ENCODE data around the gene SLC48A1.

SLC48A1 gene

DNA sequence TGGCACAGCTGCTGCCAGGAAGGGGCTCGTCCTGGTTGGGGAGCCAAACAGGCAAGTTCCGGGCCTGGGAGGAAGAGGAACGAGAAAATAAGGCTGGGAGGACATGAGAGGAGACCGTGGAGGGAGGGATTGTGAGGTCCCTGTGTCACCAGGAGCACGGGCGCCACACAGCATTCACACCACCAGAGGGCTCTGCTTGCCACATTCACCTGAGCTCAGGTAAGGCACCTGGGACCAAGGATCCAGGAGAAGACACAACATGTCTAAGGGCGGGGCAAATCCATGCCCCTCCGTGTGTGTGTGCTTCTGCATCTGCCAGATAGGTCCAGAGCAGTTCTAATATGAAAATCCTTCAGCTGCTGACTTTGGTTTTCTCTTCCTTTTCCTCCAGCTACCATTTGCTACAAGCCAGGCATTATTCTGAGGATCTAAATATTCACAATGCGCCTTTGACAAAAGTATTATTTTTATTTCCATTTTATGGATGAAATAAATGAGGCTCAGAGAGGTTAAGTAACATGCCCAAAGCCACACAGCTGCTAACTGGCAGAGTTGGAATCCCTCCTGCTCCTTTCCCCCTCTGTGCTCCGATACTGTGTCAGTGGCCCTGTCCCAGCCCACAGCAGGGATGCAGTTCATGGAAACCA is 28.9 kb upstream of the SLC48A1 start:
- no peak for DNase-seq (ENCODE audit: low read depth)

DNA sequence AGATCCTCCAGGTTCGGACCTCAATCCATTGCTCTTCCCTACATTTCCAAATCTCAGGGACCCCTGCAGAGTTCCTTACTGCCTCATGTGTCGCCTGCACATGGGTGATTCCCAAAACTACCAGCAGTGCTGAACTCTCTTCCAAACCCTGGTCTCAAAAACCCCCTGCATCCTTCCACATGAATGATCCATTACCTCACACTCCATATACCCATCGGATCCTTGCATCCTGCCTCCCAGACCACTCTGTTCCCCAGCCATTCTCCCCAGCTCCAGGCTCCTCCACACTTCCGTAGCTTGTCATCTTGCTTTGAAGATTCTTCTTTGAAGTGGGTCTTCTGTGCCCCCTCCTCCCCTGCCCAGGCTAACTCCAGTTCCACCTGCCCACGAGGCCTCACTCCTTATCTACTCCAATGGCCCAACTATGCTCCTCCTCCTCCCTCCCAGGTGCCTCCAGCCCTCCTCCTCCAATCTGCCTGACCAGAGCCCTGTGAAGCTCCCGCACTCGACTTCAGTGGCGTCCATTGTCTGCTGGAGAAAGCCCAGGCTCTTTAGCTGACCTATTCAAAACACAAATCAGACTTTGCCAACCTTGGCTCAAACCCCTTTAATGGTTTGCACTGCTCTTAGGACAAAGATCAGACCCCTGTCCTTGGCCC is 28.1 kb upstream of the SLC48A1 start:
- no peak for DNase-seq (ENCODE audit: low read depth)

DNA sequence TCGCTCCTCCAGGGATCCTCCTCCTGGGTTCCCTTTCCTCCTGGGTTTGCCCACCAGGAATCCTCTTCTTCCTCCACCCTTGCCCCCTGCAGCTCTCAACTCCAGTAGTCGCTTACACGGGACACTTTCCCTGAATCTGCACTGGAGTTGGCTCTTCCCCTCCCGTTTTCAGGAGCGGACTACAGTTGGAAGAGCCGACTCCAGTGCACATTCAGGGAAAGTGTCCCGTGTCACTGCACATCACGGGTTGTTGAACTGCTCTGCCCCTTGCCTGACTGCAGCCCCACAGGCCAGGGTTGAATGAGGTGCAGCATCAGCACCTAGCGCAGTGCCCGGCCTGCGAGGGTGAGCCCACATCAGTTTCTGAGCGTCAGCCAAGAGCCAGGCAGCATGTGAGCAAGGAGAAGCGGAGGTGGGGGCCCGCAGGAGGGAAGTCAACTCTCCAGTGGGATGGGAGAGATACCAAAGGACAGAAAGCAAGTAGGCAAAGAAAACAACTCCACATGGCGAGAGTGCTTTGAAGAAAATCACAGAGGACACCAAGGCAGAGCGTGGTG is 27.5 kb upstream of the SLC48A1 start:
- no peak for DNase-seq (ENCODE audit: low read depth)

DNA sequence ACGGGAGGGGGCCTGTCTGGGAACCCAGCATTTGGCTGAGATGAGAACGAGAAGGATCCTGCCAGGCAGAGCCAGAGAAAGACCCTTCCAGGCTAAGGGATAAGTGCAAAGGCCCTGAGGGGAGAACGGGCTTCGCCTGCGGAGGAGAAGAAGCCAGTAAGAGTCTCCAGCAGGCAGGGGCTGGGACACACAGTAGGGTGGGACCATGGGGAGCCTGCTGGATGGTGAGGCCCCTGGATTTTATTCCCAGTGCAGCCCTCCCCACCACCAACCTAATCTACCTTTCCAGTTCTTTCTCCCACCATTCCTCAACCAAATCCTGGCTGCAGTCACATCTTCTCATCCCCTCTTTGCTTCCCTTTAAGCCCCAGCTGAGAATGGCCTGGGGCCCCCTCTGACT is 27.0 kb upstream of the SLC48A1 start:
- no peak for DNase-seq (ENCODE audit: low read depth)

DNA sequence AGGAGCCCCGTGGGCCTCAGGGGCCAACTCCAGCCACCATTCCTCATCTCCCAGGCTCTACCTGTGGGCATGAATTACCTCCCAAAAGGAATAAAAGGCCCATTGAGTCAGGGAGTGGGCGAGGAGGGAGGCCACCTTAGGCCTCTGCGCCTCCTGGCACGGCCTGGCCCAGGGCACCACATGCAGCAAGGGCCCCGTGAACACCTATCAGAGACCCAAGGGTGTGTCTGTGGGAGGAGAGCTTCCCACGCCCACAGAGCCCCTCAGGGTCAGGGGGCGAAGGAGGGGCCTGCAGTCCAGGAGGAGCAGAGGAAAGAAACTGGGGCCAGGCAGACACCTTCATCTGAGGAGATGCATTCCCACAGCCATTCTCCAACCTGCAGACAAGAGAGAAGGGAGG is 26.5 kb upstream of the SLC48A1 start:
- no peak for DNase-seq (ENCODE audit: low read depth)

DNA sequence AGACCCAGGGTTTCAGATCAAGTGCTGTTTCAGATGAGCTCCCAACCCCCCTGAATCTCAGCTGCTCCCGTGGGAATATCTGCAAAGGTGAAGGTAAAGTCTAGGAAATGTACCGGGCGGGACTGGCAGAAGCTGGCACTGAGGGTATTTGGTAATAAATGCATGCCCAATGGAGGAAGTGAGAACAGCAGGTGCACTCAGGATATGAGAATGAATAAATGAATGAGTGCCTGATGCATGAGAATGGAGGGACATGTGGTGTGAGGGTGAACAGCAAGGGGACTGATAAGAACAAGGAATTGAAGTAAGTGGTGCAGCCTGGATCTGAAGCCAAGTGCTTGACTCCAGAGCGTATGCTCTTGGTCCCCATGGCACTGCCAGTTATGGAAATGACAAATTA is 25.9 kb upstream of the SLC48A1 start:
- no peak for DNase-seq (ENCODE audit: low read depth)

DNA sequence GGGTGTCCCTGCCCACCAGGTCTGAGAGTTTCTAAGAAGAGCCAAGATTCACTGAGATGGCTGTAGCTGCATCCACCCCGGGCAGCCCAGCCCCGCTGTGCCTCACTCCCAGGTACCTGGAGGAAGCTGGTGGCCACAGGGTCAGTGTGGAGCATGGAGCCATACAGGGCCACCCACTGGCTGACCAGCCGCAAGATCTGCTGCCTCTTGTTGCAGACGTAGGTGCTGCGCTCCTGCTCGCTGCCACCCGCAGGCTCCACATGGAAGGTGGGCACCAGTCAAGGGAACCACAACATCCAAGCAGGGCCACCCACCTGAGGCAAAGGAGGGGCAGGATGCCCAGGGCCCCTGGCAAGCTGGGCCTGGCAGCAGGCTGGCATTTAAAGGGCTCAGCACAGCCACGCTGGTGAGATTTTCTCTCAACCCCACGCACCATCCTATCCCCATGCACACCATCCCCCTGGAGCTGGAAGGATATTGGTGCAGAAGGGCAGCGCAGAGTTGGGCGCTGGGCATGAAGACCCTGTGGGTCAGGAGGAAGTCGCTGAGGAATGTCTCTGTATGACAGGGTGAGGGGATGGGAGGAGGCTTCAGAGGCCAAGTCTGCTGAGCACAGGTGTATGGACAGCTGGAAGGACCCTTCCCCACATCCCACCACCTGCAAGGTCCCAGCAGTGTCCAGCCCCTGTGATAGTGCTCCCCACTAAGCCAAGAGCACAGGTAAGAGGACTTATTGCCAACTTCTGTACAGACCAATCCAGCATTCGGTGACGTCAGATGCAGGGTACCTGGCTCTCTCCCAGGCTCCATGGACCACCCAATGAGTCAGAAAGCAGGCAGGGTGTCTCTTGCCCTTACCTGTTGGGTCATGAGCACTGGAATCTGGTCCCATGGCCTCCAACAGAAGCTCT is 25.2 kb upstream of the SLC48A1 start:
- no peak for DNase-seq (ENCODE audit: low read depth)

DNA sequence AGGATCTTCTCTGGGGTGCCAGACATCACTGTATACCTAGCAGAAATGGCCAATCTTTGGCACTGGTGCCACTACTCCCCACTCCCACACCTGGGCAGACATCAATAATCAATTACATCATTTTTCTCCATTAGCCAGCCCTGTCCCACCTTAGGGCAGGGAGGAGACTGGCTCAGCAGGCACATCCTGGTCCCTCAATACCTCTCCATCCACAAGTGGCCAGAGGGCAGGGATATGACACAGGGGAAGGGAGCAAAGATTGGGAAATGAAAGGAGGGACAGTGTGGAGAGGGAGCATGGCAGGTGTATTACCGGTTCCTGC is 24.6 kb upstream of the SLC48A1 start:
- no peak for DNase-seq (ENCODE audit: low read depth)

DNA sequence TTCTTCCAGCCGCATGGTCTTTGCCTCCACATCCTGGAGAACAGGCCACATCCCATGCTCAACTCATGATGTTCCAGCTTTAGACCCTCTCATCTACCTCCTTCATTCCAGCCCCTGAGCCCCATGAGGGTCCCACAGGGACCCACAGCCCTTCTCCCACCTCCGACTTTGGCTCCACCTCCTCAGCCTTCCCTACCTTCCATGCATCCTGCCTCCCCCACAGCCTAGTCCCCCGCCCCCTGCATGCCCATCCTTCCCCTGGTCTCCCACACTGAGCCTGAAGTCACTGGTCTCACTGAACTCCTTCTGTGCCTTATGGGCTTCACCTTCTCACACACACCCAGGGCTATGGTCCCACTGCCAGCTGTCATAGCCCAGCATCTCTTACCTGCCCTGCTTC is 24.1 kb upstream of the SLC48A1 start:
- DNase-seq (ENCODE audit: low read depth): no peak

DNA sequence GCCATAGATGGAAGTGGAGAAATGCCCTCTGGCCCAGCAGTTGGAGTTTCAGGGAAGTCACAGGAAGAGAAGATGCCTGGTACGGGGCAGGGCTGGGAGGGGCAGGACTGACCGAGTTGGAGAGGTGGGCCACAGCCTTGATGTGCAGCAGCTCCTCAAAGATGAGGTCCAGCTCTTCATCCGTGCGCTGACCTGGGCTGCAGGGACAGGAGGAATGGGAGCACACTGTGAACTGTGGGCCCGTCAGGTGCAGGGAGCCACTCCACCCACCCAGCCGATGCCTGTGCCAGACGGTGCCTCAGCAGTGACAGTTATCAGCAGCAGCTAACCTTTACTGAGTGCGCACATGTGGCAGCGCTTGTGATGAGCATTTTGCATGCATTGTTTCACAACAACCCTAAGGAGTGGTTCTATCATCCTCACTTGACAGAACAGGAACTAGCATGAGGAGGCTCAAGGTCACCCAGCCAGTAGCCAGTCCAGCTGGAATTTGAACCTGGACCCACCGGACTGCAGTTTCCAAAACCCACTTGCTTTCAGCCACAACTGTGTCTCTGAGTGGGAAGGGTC is 22.7 kb upstream of the SLC48A1 start:
- no peak for DNase-seq (ENCODE audit: low read depth)

DNA sequence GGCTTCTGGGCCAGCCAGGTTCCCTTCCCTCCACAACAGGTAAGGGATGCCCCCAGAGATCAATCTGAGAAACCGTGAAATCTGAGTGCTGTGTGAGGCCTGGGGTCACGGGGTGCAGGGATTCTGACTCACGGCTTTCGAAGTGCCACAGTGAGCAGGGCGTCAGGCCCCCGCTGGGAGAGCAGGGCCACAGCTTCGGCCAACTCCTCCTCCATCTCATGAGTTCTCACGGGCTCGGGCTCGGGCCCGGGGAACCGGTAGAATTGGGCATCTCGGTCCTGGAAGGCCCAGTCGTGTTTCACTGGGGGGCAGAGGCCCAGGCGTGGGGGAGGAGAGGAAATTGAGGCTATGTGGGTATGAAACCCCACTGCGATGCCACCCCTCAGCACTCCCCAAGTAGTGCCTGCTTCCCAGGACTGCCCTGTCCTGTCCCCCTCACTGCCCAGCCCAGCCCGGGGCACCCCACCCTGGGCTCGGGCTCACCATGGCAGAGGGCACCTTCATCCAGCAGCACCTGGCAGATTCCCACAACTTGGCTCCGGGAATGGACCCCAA is 22.0 kb upstream of the SLC48A1 start:
- no peak for DNase-seq (ENCODE audit: low read depth)

DNA sequence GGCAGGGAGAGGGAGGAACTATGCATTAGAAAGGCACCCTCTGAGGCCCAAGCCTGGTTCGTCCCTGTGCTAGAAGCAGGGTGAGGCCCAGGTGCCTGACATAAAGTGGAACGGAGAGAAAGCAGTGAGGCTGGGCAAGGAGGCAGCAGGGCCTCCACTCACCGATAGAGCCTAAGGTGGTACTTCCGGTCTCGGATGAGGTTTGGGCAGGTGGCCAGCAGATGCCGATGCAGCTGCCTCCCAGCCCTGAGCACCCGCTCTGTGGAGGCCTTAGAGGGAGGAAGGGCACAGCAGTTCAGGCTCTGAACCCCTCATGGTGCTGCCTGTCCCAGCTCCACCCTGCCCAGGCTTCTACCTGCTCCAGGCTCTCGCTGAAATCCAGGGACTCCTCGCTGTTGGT is 21.5 kb upstream of the SLC48A1 start:
- DNase-seq (ENCODE audit: low read depth): no peak

DNA sequence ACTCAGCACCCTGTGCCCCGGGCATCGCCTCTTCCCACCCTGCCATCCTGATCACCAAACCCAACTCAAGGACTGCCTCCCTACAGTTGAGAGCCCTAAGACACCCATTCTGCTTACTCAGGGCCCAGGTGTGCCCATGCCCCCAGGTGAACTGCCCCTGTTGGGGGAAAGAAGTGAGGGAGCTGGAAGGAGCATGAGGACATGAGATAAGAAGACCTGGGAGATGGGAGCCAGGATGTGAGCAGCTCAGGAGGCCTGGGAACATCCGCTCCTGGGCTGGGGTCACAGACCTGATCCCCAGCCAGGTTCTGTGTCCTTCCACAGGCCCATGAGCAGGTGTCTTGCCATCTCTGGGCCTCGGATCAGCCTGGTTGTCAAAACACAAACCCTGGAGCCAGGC is 20.9 kb upstream of the SLC48A1 start:
- no peak for DNase-seq (ENCODE audit: low read depth)

DNA sequence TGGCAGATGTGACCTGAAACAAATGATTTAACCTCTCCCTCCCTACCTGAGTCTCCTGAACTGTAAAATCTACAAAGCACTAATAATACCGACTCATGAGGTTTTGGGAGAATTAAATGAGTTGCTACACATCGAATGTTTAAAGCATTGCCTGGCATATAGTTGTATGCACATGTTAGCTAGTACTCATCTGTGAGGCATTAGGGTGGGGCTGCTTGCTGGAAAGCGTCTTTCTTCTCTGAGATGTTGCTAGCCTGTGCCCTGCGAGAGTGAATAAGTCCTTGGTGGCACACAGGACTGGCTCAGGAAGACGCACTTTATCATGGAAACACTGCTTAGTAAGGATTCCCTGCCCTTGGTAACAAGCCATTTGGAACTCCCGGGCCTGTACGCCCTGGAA is 20.5 kb upstream of the SLC48A1 start:
- DNase-seq (ENCODE audit: low read depth): no peak

DNA sequence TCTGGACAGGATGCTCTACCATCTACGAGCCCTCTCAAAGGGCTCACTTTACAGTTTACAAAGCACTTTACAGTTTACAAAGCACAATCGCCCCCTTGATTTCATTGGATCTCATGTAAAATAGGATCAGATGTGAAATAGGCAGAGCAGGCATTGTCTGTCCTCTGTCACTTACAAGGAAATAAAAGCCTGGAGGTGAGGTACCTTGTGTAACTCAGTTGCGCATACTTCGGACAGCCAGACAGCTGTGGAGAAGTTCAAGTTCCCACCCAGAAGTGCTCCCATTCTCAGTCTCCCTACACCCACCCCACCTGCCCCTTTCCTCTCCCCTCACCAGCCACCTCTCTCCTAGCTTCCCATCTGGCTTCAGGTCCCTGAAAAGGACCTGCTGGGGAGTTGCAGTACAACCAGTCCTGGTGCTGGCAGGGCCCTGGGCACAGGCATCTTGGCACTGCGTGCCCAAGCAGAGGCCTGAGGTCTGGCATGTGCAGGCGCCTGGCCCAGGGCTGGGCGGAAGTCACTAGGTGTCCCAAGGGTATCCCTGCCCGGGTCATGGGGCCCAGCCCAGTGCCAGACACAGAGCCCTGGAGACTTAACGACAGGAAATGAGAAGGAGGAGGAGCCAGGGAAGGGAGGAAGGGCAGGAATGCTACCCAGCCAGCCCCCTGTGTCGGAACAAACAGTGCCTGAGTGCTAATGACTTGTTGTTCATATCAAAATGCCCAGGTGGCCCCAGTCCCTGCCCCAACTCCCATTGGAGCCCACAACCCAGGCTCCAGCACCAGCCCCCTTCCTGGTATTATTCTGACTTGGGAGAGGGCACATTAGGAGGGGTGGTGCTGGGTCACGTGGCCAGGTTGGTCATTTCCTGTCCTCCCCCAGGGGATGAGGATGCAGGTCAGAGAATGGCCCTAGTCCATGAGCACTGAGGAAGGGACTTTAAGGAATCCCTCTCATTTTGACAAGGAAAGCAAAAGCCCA is 19.7 kb upstream of the SLC48A1 start:
- no peak for DNase-seq (ENCODE audit: low read depth)

DNA sequence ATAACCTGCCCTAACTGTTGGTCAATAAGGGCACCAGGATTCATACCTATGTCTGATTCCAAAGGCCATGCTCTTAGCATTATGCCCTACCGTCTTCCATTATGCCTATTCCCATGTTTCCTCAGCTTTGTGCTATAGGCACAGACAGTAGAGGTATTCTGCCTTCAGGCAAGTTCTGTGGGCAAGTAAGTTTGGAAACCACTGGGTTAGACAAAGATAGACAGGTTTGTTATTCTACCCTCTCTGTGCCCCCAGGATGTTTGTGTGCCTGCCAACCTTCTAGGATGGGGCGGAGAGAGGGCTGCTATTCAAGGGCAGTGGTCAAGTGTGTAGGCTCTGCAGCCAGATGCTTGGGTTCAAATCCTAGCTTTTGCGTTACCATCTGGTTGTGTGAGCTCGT is 18.9 kb upstream of the SLC48A1 start:
- DNase-seq (ENCODE audit: low read depth): no peak

DNA sequence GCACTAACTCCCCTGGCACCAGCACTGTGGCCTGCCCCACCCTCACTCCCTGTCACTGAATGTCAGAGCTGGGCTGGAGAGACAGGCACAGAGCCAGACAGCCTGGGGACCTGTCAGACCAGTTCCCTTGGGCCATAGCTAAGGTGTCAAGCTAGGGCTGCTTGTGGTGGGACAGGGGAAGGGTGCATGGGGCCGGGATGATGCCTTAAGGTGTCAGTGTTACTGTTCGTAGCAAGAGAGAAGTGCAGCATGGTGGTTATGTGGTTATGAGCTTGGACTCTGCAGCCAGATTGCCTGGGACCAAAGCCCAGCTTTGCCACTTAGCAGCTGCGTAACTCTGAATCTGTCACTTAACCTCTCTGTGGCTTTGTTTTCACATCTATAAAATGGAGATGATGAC is 18.2 kb upstream of the SLC48A1 start:
- DNase-seq (ENCODE audit: low read depth): no peak

DNA sequence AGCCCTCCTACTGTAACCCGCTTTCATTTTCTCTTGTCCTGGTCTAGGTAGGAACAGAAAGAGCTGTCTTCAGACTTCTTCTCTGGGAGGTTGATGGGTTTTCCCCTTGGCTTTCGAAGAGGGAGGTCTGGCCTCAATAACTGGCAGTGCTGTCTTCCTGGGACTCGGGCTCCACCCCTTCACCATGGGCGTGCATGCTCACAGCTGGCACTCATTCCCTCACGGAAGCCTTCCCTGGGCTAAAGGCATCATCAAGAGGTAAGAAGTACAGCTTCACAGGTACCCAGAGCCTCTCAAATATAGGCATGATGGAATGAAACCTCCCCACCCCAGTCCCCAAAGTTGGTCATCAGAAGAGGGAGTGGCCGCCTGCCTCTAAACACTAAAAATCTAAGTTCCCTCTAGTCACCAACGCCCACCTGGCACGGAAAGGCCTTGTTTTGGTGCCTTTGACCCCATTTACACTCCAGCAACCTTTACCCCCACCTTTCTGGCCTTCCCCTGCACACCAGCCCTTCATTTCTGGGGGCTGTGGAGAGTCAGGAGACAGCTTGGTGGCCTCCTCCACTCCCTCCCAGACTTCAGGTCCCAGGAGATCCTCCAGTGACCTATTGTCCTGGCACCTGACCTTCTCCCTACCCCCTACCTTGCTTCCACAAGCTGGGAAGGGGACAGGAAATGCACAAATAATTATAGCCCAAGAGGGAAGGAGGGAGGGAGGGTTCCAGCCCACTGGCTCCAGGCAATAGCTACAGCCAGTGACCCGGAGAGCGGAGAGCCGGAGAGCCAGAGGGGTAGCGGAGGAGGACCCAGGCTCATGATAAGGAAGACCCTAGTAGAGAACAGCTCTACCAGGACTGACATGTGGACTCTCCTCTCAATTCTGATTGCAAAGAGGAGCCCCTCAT is 17.1 kb upstream of the SLC48A1 start:
- no peak for DNase-seq (ENCODE audit: low read depth)

DNA sequence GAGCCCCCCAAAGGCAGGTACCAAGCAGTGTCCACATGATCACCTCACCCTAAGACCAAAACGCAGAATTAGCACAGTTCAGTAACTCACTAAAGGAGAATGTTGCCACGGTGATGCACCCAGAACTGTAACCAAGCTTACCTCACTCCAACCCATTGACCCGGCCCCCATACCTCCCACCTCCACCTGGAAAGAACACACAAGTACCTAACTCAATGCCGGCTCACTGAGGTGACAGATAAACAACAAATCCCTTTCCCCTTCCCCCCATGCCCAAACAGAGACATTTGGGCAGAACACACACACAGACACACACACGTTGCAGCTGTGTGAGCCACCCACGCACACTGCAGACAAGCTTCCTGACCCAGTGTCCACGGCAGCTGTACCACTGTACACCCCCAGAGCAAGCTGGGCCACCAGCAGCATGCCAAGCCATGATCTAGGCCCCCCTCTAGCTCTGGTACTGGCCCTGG is 15.6 kb upstream of the SLC48A1 start:
- DNase-seq (ENCODE audit: low read depth): no peak
